GM12865 (cell line): ENCODE results near the gene SIMC1.
"Not testable (repeated sequence)": the region's sequence is repeated elsewhere in the genome, so short reads cannot be mapped to it uniquely, and the experiment has no call there.

Experiments used
- DNase-seq: peaks from one replicate; pipeline ENCODE4 v3.0.0; 2010; ENCODE audit warnings: low read depth
- H3K4me3 ChIP-seq: 2 replicates; pipeline ENCODE4 v1.5.1; 2011; ENCODE audit warnings: mild to moderate bottlenecking, low read depth, low read length, control low read depth
- TF ChIP-seq, protein P1 (sequence below): IDR thresholded peaks from 2 replicates; pipeline ENCODE4 v1.5.1; 2011; ENCODE audit warnings: low read length, control low read depth, low read depth, inconsistent platforms; ENCODE audit not compliant: insufficient read depth; ENCODE audit errors: missing control alignments

The SIMC1 gene

DNA sequence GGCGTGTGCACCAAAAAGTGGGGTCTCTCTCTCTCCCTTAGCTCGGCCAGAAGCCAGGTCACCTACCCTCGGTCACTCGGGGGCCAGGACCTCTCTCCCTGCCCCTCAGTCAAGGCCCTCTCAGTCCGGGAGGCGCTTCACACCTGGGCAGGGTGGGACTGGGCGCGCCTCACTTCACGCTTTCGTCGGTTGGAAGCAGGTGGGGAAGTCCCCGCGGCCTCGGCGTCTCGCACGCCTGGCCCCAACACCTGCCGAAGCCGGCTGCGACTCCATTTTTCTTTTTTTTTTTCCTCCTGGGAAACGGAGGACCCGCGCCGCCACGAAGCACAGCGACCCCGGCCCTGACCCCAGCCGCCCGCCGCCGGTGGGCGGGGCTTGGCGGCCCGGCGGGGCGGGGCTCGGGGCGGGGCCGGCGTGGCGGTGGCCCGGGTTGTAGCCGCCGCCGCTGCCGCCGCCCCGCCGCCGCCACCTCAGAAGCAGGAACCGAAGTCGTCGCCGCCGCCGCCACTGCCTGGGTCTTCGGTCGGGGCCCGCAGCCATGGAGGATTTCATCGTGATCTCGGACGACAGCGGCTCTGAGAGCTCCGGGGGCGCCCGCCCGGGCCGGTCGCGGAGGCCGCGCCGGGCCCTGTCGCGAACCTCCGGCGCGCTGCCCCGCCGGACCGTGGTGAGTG is at the start of gene SIMC1:
TSS of gene SIMC1 (plus strand) at position 454 of the 674 bp plus-strand sequence. CDS start at position 539, 85 bp downstream.
- peak within 1 kb of the TSS; percentile 38 for H3K4me3 ChIP-seq
- DNase-seq, result peak; percentile 14

DNA sequence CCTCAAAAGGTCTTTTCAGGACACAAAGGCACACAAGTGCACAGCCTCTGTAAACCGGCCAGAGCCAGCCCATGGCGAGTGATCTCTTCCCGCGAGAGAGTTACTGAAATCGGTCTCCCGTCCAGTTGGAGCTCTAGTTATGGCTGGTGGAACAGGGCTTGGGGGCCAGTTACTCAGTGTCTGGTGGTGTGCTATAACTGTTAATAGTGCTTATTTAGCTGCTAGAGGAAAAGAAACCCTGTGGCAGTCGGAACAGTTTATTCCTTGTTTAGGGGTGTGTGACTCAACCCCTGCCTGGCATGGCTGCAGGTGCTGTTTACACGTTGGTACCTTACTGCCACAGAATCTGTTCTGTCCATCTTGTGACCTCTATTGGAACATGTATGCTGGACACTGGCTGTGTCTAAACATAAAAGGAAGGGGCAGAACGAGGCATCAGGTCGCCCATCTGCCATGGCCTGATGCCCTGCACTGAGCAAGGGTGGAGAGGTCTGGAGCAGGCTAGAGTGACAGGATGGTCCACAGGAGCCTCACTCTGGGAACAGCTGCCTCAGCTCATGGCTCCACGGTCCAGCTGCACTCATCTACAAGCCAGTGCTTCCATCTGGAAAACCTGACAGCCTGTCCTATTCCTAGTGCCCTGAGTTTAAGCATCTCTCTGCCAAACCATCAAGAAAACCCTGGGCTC is 49.6 kb upstream of the SIMC1 start:
- no peak overlapping the region for H3K4me3 ChIP-seq
- TF ChIP-seq, protein P1, sequence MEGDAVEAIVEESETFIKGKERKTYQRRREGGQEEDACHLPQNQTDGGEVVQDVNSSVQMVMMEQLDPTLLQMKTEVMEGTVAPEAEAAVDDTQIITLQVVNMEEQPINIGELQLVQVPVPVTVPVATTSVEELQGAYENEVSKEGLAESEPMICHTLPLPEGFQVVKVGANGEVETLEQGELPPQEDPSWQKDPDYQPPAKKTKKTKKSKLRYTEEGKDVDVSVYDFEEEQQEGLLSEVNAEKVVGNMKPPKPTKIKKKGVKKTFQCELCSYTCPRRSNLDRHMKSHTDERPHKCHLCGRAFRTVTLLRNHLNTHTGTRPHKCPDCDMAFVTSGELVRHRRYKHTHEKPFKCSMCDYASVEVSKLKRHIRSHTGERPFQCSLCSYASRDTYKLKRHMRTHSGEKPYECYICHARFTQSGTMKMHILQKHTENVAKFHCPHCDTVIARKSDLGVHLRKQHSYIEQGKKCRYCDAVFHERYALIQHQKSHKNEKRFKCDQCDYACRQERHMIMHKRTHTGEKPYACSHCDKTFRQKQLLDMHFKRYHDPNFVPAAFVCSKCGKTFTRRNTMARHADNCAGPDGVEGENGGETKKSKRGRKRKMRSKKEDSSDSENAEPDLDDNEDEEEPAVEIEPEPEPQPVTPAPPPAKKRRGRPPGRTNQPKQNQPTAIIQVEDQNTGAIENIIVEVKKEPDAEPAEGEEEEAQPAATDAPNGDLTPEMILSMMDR, result no peak
- no peak for DNase-seq

DNA sequence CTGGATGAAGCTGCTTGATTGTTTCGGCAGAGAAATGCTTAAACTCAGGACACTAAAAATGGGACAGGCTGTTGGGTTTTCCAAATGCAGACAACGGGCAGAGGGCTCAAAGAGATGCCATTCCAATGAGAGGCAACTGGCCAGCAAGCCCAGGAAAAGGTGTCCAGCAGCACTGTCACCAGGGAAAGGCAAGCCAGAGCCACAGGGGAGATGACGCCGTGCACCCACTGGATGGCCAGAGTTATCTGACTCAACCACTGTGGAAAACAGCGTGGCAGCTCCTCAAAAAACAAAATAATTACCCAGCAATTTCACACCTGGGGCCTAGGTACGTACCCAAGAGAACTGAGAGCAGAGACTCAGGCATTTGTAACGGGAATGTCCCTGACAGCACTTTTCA is 48.4 kb upstream of the SIMC1 start:
- no peak overlapping the region for H3K4me3 ChIP-seq
- no peak for DNase-seq
- TF ChIP-seq, protein P1, result no peak

DNA sequence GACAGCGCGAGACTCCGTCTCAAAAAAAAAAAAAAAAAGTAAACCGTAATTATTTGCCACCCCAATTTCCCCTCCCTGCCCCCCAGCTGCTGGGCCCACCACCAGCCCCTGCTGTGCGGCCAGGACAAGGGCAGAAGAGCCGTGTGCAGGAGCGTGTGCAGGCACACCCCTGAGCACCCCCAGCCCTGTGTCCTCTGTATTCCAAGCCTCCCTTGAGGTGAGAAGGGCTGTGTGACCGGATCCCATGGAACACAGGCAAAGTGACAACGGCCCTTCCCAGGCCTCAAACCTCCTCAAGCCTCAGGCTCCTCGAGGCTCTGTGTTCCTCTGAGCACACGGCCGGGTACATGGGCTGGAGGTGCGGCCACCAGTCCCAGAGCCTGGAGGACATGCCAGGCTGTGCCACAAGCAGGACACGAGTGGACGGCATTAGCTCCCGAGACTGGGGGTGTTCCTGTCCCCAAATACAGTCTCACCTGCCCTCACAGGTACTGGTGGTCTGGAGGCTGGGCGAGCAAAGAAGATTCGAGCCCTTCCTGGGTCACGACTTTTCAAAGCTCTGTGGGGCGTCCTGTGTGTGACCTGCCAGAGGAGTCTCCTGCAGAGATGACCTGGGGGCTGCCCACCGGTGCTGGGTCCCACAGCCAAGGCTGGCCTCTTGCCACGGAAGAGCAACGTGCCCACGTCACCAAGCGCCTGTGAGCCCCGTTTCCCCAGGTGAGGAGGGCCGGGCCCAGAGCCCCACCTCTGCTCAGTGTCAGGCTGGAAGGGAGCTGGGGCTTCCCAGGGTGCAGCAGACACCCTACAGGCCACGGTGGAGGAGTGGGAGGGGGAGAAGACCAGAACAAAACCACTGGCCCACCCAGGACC is 47.1 kb upstream of the SIMC1 start:
- DNase-seq, result no peak
- TF ChIP-seq, protein P1, result no peak
- no peak overlapping the region for H3K4me3 ChIP-seq

DNA sequence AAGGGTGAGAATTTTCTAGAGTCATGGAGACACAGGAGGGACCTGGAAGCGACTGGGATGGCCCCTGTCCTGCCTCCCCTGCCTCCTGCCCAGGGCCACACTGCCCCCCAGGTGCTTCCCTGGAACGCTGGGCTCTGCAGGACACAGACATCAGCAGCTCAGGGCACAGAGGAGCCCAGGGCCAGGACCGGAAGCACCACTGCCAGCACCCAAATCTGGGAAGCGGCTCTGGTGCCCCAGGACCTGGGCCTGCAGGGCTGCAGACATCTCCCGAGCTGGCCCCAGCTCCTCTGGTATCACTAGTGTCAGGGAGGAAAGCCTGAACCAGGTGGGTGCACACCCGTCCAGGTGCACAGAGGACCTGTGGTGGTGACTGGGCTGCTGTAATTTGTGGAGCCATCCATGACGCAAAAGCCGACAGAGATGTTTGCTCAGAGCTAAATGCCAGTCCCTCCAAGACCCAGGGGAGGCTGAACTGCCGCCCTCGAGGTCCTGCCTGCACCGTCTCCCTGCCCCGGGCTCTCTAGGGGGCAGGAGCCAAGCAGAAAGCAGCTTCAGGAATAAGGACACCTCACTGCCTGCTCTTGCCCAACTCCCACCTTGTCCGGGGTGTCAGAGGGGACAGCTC is 46.0 kb upstream of the SIMC1 start:
- TF ChIP-seq, protein P1, result no peak
- no peak overlapping the region for H3K4me3 ChIP-seq
- no peak for DNase-seq

DNA sequence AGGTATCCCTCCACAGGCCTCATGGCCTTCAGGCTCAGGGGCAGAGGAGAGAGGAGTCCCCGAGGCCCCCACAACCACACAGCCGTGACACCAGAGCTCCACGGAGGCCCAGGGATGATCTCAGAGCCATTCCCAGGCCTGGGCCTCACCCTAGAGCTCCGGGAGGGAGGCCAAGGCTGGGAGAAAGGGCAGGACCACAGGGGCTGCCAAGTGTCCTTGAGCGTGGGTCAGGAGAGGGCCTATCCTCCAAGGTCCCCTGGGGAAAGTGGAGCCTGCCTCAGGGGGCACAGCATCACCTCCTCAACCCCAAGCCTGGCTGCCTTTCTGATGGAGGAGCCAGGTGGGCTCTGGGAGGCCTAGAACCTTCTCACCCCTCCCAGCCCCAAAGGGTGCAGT is 45.5 kb upstream of the SIMC1 start:
- DNase-seq, H3K4me3 ChIP-seq: not testable (repeated sequence)

DNA sequence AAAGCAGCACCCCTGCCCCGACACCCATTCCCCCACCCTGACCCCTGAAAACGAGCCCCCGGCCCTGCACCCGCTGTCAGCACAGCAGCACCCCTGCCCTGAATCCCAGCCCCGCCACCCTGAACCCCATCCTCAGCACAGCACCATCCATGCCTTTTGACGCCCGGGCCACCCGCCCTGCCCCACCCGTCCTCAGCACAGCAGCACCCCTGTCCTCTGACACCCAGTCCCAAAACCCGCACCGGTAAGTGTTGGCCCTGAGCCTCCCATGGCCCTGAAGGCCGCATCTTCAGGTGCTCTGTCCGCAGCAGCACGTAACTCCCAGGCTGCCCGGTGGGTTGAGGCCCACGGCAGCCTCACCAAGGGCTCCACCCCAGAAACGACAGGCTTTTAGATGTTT is 44.6 kb upstream of the SIMC1 start:
- DNase-seq, H3K4me3 ChIP-seq: not testable (repeated sequence)

DNA sequence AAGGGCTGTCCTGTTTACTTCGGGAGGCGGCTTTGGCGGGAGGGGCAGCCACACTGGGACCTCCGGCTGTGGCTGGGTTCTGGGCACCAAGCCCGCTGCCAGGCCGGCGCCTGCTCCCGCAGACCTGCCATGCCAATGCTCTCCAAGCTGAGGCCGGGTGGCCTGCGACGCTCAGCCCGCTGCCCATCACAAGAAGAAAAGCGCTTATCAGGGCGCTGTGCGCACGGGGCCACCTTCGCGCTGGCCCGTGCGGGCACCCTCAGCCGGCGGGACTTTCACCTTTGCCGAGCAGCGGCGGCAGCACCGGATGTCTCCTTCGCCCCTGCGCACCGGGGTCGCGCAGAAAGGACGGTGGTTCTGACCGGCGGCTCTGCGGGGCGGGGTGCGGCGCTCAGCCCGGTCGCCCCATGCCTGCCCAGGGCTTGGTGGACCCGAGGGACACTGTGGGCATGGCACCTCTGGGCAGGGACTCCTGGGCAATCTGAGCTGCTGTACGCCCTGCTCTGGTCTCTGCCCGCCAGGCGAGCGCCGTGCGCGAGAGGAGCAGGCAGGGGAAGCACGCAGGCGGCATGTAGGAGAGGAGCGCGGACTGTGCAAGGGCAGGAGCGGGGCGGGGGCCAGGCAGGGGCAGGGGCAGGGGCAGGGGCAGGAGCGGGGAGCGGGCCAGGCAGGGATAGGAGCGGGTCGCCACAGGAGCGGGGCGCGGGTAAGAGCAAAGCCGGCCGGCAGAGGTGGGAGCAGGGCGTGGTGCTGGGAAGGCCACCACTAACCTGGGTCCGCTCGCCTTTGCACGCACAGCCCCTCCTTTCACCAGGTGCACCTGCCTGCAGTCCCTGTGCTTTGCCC is 43.8 kb upstream of the SIMC1 start:
- H3K4me3 ChIP-seq, result peak overlapping the region; percentile 21; the same call in 1 of the 2 replicates
- DNase-seq, result not testable (repeated sequence)

DNA sequence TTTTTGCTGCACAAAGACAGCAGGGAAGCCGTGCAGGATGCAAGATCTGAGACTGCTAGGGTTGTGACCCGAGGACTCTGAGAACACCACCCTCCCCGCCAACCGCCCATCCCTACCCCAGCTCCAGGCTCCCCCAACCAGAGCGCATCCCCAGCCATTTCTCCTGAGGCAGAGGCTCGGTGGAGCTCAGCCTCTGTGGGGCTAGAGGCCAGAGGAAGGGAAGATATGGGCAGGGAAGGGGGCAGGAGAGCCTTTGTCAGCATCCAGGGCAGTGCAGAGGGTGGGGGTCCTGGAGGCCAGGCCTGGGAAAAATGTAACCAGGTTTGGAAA is 43.2 kb upstream of the SIMC1 start:
- DNase-seq, result not testable (repeated sequence)

DNA sequence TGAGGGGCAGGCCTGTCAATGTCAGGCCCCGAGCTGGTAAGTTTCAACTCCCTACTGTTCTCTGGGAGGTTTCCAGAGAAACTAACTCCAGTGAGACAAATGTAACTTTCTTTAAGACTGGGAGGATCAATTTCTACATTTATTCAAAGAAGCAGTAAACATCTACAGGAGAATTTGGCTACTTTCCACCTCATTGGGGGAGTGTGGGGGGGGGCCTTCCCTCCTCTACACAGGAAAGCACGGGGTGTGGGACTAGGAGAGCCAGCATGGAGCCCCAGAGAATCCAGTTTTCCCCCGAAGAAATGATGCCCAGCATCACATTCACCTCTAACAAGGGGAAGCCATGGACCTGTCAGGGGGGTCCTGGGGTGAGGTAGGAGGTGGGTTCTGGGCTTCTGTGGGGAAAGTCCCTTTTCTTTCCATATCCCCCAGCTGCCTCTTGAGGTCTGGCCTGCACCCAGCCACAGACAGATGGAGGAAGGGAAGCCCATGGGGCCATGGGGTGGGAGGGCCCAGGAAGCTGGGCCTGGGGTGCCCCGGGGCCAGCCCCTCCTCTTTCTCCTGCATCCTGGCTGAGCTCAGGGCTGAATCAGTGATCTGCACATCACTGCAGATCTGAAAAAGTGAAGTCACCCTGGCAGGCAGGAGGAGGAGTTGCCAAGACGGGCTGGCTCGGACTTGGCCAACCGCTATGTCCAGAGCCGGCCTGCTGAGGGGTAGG is 42.6 kb upstream of the SIMC1 start:
- not testable (repeated sequence) for H3K4me3 ChIP-seq, DNase-seq

More for the DNA sequence above, 43.2 kb upstream of the SIMC1 start:
- not testable (repeated sequence) for H3K4me3 ChIP-seq

DNA sequence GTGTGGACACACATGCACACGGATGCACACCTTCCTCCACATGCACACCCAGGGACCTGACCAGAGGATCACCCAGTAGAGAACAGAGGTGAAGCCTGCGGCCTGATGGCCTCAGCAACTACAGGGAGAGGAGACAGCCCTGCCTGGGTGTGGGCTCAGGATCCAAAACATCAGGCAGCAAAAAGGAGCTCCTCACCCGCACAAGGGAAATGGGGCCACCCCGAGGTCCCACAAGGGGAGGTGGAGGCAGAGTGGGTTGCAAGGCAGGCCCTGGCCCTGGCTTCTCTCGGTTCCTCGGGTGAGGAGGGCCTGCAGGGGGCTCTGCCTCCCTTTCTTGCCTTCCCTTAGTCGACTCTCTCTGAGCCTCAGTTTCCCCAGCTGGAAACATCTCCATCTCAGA is 41.4 kb upstream of the SIMC1 start:
- not testable (repeated sequence) for DNase-seq, H3K4me3 ChIP-seq

DNA sequence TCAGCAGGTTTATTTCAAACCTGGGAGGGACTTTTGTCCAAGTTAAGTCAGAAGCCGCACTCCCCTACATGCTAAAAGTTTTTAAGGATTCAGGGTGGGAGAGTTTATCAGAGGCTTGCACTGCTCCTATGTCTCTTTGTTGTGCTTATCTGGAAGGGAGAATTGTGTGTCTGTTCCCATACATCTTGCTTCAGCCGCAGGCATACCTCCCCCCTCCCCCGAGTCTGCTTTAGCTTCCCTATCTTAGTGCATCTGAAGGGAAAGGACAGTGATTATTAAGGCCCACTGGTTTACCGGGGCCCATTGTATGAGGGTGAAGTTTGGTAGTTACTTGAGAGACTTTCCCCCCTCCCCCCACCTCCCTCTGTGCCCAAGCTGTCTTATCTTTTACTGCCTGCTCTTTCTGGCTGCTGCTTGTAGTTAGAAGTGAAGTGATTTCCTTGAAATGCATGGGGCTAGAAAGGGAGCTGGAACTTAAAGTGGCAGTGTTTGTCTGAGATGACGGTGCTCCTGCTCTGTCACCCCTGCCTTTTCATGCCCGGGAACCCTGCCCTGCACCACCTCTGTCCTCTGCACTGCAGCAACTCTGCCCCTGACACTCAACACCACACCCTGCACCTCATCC is 40.9 kb upstream of the SIMC1 start:
- H3K4me3 ChIP-seq, DNase-seq: not testable (repeated sequence)
